ENCODE data around the gene PSMD13. TPM values are rescaled to one million over a fixed set of nuclear protein-coding genes. Genes with fewer than 3 reads are reported as not detected.

Gene PSMD13
- total and polyA plus RNA-seq, 2 donors (not counting 1 experiment from before 2014, with no cell fraction given), result 98.0 to 104 TPM

DNA sequence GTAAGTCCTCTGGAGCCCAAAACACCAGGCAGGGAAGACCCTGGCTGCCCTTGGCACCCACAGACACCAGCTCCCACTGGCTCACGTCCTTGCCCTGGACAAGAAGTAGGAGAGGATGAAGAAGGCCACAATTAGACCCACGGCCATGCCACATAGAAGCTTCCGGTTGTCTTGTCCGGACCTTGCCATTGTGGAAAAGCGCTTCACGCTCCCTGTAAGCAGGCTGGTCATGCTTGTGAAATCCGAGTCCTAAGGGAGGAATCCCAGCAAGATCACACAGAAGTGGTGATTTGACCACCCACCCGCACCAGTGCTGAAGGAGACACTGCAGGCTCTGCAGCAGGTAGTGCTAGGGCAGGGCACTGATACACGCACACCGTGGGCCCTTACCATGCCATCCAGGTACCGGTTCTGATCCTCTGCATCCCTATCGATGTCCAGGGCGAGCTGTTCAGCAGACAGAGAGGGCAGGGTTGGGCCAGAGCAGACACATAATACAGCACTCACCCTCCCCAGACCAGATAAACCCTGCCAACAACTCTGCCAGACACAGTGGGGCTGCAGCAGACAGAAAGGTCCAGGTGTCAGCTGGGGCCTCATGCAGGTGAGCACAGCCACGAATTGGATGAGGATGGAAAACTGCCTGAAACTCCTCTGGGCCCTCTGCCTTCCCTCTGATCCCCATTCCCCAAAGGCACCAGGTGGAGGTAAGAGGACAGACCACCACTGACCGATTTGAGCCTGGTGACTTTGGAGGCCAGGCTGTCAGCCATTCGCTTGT, 31.4 kb upstream of the PSMD13 start:
- peaks cover 0 to 41% of the 10 kb centered on the region in 2 experiments for H3K36me3 ChIP-seq (replicated peaks in 1 of 2; ENCODE audit: control extremely low read depth in 1 of 2, control insufficient read depth in 1 of 2, extremely low read depth in 1 of 2, insufficient read depth in 2 of 2, low read length in 1 of 2)
- H3K79me2 ChIP-seq (ENCODE audit: control insufficient read depth, insufficient read depth, low read length), result peaks cover 64% of the 10 kb centered on the region
- H3K4me3 ChIP-seq (ENCODE audit: control extremely low read depth in 1 of 5, extremely low read depth in 1 of 5, insufficient read depth in 1 of 5, low read depth in 2 of 5, low read length in 4 of 5), result no peak overlapping the region
- H3K4me3 Mint-ChIP-seq, result peak overlapping the region; percentile 98
- TF ChIP-seq, protein P1, sequence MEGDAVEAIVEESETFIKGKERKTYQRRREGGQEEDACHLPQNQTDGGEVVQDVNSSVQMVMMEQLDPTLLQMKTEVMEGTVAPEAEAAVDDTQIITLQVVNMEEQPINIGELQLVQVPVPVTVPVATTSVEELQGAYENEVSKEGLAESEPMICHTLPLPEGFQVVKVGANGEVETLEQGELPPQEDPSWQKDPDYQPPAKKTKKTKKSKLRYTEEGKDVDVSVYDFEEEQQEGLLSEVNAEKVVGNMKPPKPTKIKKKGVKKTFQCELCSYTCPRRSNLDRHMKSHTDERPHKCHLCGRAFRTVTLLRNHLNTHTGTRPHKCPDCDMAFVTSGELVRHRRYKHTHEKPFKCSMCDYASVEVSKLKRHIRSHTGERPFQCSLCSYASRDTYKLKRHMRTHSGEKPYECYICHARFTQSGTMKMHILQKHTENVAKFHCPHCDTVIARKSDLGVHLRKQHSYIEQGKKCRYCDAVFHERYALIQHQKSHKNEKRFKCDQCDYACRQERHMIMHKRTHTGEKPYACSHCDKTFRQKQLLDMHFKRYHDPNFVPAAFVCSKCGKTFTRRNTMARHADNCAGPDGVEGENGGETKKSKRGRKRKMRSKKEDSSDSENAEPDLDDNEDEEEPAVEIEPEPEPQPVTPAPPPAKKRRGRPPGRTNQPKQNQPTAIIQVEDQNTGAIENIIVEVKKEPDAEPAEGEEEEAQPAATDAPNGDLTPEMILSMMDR (IDR thresholded peaks at IDR 0.05), result no peak
- no peak for TF ChIP-seq EZH2 (IDR thresholded peaks at IDR 0.05; ENCODE audit: borderline replicate concordance, insufficient read depth, low read depth, low read length, poor library complexity, severe bottlenecking)
- no peaks in the 10 kb centered on the region for H3K9me3 Mint-ChIP-seq (ENCODE audit: insufficient read depth)
- H3K27ac ChIP-seq (ENCODE audit: low read length in 2 of 2), result no peak overlapping the region
- DNase-seq, result no peak
- WGBS (ENCODE audit: insufficient coverage), result 97% methylated on average over 13 of the region's 16 CpGs
- peak overlapping the region; percentile 98 for H3K4me2 ChIP-seq (replicated peaks; ENCODE audit: low read depth, low read length, poor library complexity, severe bottlenecking)
- peaks cover 26 to 44% of the 10 kb centered on the region in 2 donors for H3K4me1 ChIP-seq (ENCODE audit: control insufficient read depth in 2 of 2, insufficient read depth in 2 of 2, low read length in 2 of 2)
- no peaks in the 10 kb centered on the region for H3K9me3 ChIP-seq (ENCODE audit: control extremely low read depth in 1 of 3, control insufficient read depth in 2 of 3, insufficient read depth in 1 of 3, low read length in 2 of 3)
- no peaks in the 10 kb centered on the region for H3K27me3 Mint-ChIP-seq
- CTCF ChIA-PET, result interaction anchor here (2.1 to 4.0 kb wide), 2 partner anchors 46 to 245 kb away, joined by 6 to 33 read pairs; partner anchors contain the start of gene PTDSS2
- H3K4me1 Mint-ChIP-seq, result peaks cover 55% of the 10 kb centered on the region
- H3K9ac ChIP-seq (ENCODE audit: low read length), result no peak overlapping the region
- H2AFZ ChIP-seq (ENCODE audit: insufficient read depth, low read depth, low read length, poor library complexity, severe bottlenecking), result no peak overlapping the region
- H3K27ac Mint-ChIP-seq, result peak overlapping the region; percentile 100
- ATAC-seq (ENCODE audit: low read depth), result no peak
- peaks cover 70% of the 10 kb centered on the region for H4K20me1 ChIP-seq (ENCODE audit: control insufficient read depth, insufficient read depth, low read length, poor library complexity, severe bottlenecking)
- POLR2A ChIA-PET, result interaction anchor here (0.5 to 0.9 kb wide), 2 partner anchors 127 to 209 kb away, joined by 3 read pairs; partner anchors contain the start of gene SIGIRR
- intact Hi-C loops (cut with micrococcal nuclease), result loop anchor here (5.0 kb wide), 2 partner anchors 332 to 592 kb away; partner anchors contain the start of genes HRAS, LRRC56 and SLC25A22
- H3K27me3 ChIP-seq (replicated peaks in 1 of 4; ENCODE audit: control extremely low read depth in 1 of 4, control insufficient read depth in 3 of 4, insufficient read depth in 4 of 4, low read length in 3 of 4), result no peaks in the 10 kb centered on the region

Data from B cell (primary cell).